GM23248 (cell line): Measurements from ENCODE around the gene TIMM44. TPM values are rescaled to one million over a fixed set of nuclear protein-coding genes. Genes with fewer than 3 reads are reported as not detected.

Experiments
- DNase-seq: peaks from one replicate; pipeline ENCODE4 v3.0.0-alpha.2; 2015
- H2AFZ ChIP-seq: fragments of 200-600 bp; sonication (generic); 2 replicates; pipeline ENCODE4 v1.6.1; 2016; ENCODE audit warnings: antibody characterized with exemption
- H3F3A ChIP-seq: fragments of 200-600 bp; sonication (generic); 2 replicates; pipeline ENCODE4 v1.6.1; 2016; ENCODE audit warnings: mild to moderate bottlenecking, antibody characterized with exemption, mixed run types; ENCODE audit not compliant: insufficient read depth
- H3K27ac ChIP-seq: fragments of 200-600 bp; sonication (generic); 2 replicates; pipeline ENCODE4 v1.5.1; 2016; ENCODE audit warnings: mild to moderate bottlenecking
- H3K27me3 ChIP-seq: fragments of 200-600 bp; sonication (generic); replicated peaks from 2 replicates; pipeline ENCODE4 v1.6.1; 2016; ENCODE audit warnings: mild to moderate bottlenecking; ENCODE audit not compliant: insufficient read depth
- H3K36me3 ChIP-seq: fragments of 200-600 bp; sonication (generic); 2 replicates; pipeline ENCODE4 v1.6.1; 2016; ENCODE audit warnings: low read depth, mild to moderate bottlenecking
- H3K4me1 ChIP-seq: fragments of 200-600 bp; sonication (generic); 2 replicates; pipeline ENCODE4 v1.6.1; 2016; ENCODE audit warnings: mild to moderate bottlenecking; ENCODE audit not compliant: insufficient read depth
- H3K4me2 ChIP-seq: fragments of 200-600 bp; sonication (generic); one replicate; pipeline ENCODE4 v1.6.1; 2016; ENCODE audit warnings: mild to moderate bottlenecking; ENCODE audit not compliant: unreplicated experiment
- H3K4me3 ChIP-seq: fragments of 200-600 bp; sonication (generic); 2 replicates; pipeline ENCODE4 v1.5.1; 2016; ENCODE audit warnings: mild to moderate bottlenecking
- H3K79me2 ChIP-seq: fragments of 200-600 bp; sonication (generic); 2 replicates; pipeline ENCODE4 v1.6.1; 2016; ENCODE audit warnings: mild to moderate bottlenecking; ENCODE audit not compliant: insufficient read depth
- H3K9ac ChIP-seq: fragments of 200-600 bp; sonication (generic); 2 replicates; pipeline ENCODE4 v1.6.1; 2016; ENCODE audit warnings: mild to moderate bottlenecking
- H3K9me2 ChIP-seq: fragments of 200-600 bp; sonication (generic); 2 replicates; pipeline ENCODE4 v1.6.1; 2016; ENCODE audit warnings: mixed run types, mild to moderate bottlenecking, moderate library complexity; ENCODE audit not compliant: insufficient read depth
- H3K9me3 ChIP-seq: fragments of 200-600 bp; sonication (generic); one replicate; pipeline ENCODE4 v1.6.1; 2017; ENCODE audit warnings: low read depth
- H4K20me1 ChIP-seq: fragments of 200-600 bp; sonication (generic); 2 replicates; pipeline ENCODE4 v1.6.0; 2016; ENCODE audit not compliant: insufficient read depth
- EZH2 ChIP-seq: fragments of 200-600 bp; sonication (generic); IDR thresholded peaks from 2 replicates; pipeline ENCODE4 v1.6.1; 2018; ENCODE audit warnings: antibody characterized with exemption, mild to moderate bottlenecking; ENCODE audit not compliant: insufficient read depth, poor library complexity, severe bottlenecking
- EZH2phosphoT487 ChIP-seq: fragments of 200-600 bp; sonication (generic); IDR thresholded peaks from 2 replicates; pipeline ENCODE4 v1.6.1; 2018; ENCODE audit warnings: antibody characterized with exemption, moderate library complexity, mild to moderate bottlenecking, low read depth; ENCODE audit not compliant: insufficient read depth
- WGBS, 2 experiments: methylation state at CpG; one replicate each; pipeline ENCODE4 v1.1.6; 2015 to 2017; ENCODE audit warnings: low lambda C conversion rate in 2 of 2, low coverage in 1 of 2; ENCODE audit errors: missing lambda C conversion rate in 2 of 2; 5-methylcytosine and 5-hydroxymethylcytosine counted together
- in situ Hi-C: fragments of 300-500 bp; cut with MboI; formaldehyde crosslinking; loops from 2 replicates; pipeline ENCODE4 v1.15.0; 2020
- polyA plus RNA-seq: library from polyadenylated mRNA; unstranded; fragments of >200 nt; fragmentation: Nextera tagmentation; extraction: Ambion mirVana; gene quantifications from 2 replicates; pipeline ENCODE4 v1.2.1, GENCODE V29; 2016
- total RNA-seq: library from RNA; depleted of rRNA; stranded (reverse); fragments of >200 nt; shearing (Covaris generic); gene quantifications from 2 replicates; pipeline ENCODE4 v1.2.3, GENCODE V29; 2014

TIMM44 gene
- total and polyA plus RNA-seq, 2 experiments from 2014 or later, result 25.8 to 53.1 TPM

DNA sequence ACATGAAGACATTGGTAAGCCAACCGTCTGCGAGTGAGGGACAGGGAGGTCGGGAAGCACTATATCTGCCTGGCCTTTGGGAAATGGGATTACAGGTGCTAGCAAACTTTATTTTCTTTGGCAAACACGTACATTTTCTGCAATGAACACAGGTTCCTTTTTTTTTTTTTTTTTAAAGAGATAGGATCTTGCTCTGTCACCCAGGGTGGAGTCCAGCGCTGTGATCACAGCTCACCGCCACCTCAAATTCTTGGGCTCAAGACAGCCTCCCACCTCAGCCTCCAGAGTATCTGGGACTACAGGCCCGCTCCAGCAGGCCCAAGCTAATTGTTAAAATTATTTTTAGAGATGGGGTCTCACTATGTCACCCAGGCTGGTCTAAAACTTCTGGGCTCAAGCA is 37.7 kb upstream of the TIMM44 start:
- no peak overlapping the region for H3K4me3 ChIP-seq
- no peaks in the 10 kb centered on the region; the same call in 1 of the 2 replicates for H3F3A ChIP-seq
- TF ChIP-seq EZH2 (no peak), EZH2phosphoT487 (no peak)
- H3K4me1 ChIP-seq, result no peaks in the 10 kb centered on the region
- H4K20me1 ChIP-seq, result peaks cover 7% of the 10 kb centered on the region
- H2AFZ ChIP-seq, result no peak overlapping the region
- no peaks in the 10 kb centered on the region for H3K9me2 ChIP-seq
- no peaks in the 10 kb centered on the region for H3K9me3 ChIP-seq
- peaks cover 50% of the 10 kb centered on the region for H3K79me2 ChIP-seq
- H3K4me2 ChIP-seq, result no peak overlapping the region
- no peak for DNase-seq
- in situ Hi-C loops, result no loop called here
- H3K27me3 ChIP-seq, result no peaks in the 10 kb centered on the region
- no peak overlapping the region for H3K9ac ChIP-seq
- H3K27ac ChIP-seq, result no peak overlapping the region
- no peaks in the 10 kb centered on the region for H3K36me3 ChIP-seq
- WGBS, 2 experiments, result 79 to 81% methylated on average over 7 of the region's 7 CpGs

- H3K9me2 ChIP-seq, result no peaks in the 10 kb centered on the region
- H3K4me3 ChIP-seq, result no peak overlapping the region
- H3K9ac ChIP-seq, result no peak overlapping the region
- H3K79me2 ChIP-seq, result peaks cover 45% of the 10 kb centered on the region
- DNase-seq, result no peak
- in situ Hi-C loops, result no loop called here
- H3K4me1 ChIP-seq, result no peaks in the 10 kb centered on the region
- H3K9me3 ChIP-seq, result no peaks in the 10 kb centered on the region
- H2AFZ ChIP-seq, result no peak overlapping the region
- no peak overlapping the region for H3K4me2 ChIP-seq
- TF ChIP-seq EZH2, result no peak
- no peak for TF ChIP-seq EZH2phosphoT487
- peaks cover 3% of the 10 kb centered on the region for H4K20me1 ChIP-seq
- no peak overlapping the region for H3K27ac ChIP-seq
- H3K36me3 ChIP-seq, result no peaks in the 10 kb centered on the region
- no peaks in the 10 kb centered on the region for H3F3A ChIP-seq
- WGBS, 2 experiments, result 92 to 94% methylated on average over 12 of the region's 12 CpGs
- no peaks in the 10 kb centered on the region for H3K27me3 ChIP-seq
These were observed 37.2 kb upstream of the TIMM44 start for GRCh38 chr19:7980635-7981121.

GRCh38 chr19:7980168-7980567 is 36.7 kb upstream of the TIMM44 start:
- H3K9me3 ChIP-seq, result no peaks in the 10 kb centered on the region
- H3K4me2 ChIP-seq, result no peak overlapping the region
- no peaks in the 10 kb centered on the region for H3K36me3 ChIP-seq
- H3K27me3 ChIP-seq, result no peaks in the 10 kb centered on the region
- H3K4me3 ChIP-seq, result no peak overlapping the region
- 86 to 90% methylated on average over 8 to 13 of the region's 13 CpGs for WGBS, 2 experiments
- TF ChIP-seq EZH2phosphoT487 (no peak), EZH2 (no peak)
- H3K9me2 ChIP-seq, result no peaks in the 10 kb centered on the region
- in situ Hi-C loops, result no loop called here
- H3K79me2 ChIP-seq, result peaks cover 44% of the 10 kb centered on the region
- peaks cover 3% of the 10 kb centered on the region for H4K20me1 ChIP-seq
- H3F3A ChIP-seq, result no peaks in the 10 kb centered on the region
- H3K4me1 ChIP-seq, result no peaks in the 10 kb centered on the region
- no peak overlapping the region for H3K9ac ChIP-seq
- DNase-seq, result no peak
- no peak overlapping the region for H3K27ac ChIP-seq
- H2AFZ ChIP-seq, result no peak overlapping the region

DNA sequence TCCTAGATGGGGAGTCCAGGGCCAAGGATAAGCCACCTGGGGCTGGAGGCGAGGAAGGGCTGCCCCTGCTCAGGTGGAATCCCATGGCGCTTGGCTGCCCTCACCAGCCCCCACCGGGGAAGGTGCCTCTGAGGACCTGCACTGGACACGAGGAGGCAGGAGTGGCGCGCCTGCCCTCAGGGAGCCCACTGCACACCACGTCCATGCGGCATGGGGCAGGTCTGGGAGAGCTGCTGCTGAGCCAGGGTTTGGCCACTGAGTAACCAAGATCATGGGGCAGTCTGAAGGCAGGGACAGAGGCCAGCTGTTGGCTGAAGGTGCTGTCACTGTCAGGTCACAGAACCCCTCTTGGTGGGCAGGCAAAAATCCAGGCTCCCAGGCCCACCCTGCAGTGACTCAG is 36.1 kb upstream of the TIMM44 start:
- 95 to 98% methylated on average over 8 of the region's 8 CpGs for WGBS, 2 experiments
- Histone ChIP-seq H3K36me3 (no peaks in the 10 kb centered on the region), H3K4me1 (no peaks in the 10 kb centered on the region), H3K4me2 (no peak overlapping the region), H3K9me2 (no peaks in the 10 kb centered on the region), H2AFZ (no peak overlapping the region), H3K9me3 (no peaks in the 10 kb centered on the region), H3F3A (no peaks in the 10 kb centered on the region), H3K27me3 (no peaks in the 10 kb centered on the region), H3K9ac (no peak overlapping the region), H4K20me1 (peaks cover 3% of the 10 kb centered on the region), H3K4me3 (no peak overlapping the region), H3K79me2 (peaks cover 37% of the 10 kb centered on the region), H3K27ac (no peak overlapping the region)
- no peak for DNase-seq
- TF ChIP-seq EZH2, result no peak
- no peak for TF ChIP-seq EZH2phosphoT487
- in situ Hi-C loops, result no loop called here

DNA sequence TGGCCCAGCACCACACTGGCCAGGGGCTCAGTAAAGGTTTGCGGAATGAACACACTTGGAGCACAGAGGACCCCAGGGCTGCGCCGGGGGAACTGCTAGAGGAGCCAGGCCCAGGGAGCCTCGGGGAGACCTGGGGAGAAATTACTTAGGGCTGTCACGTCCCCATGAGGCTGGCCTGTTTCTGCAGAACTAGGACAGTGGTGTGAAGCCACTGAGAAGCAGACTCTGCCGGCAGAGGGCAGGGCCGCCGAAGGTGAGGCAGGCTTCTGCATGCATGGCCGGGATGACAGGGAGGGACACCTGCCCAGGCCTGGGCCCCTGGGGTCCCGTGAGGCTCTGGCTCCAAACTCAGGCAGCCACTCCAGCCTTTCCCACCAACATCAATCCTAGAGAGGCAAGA is 35.5 kb upstream of the TIMM44 start:
- no peak overlapping the region for H3K4me2 ChIP-seq
- peaks cover 1% of the 10 kb centered on the region for H4K20me1 ChIP-seq
- WGBS, 2 experiments, result 96 to 98% methylated on average over 10 of the region's 10 CpGs
- no peaks in the 10 kb centered on the region for H3K4me1 ChIP-seq
- H3K9me2 ChIP-seq, result no peaks in the 10 kb centered on the region
- H3K36me3 ChIP-seq, result no peaks in the 10 kb centered on the region
- TF ChIP-seq EZH2, result no peak
- no peak for TF ChIP-seq EZH2phosphoT487
- no peak overlapping the region for H2AFZ ChIP-seq
- in situ Hi-C loops, result no loop called here
- no peak overlapping the region for H3K4me3 ChIP-seq
- no peaks in the 10 kb centered on the region for H3K9me3 ChIP-seq
- no peak for DNase-seq
- H3F3A ChIP-seq, result no peaks in the 10 kb centered on the region
- H3K27ac ChIP-seq, result no peak overlapping the region
- H3K79me2 ChIP-seq, result peaks cover 32% of the 10 kb centered on the region
- H3K27me3 ChIP-seq, result no peaks in the 10 kb centered on the region
- H3K9ac ChIP-seq, result no peak overlapping the region
